ENCODE data around the gene CITED2.
A peak's percentile ranks its signal among the peaks of the same experiment; 100 is the strongest.

CITED2 gene

GRCh38 chr6:139323511-139324300 lies 50.7 kb downstream of the CITED2 start:
- peak overlapping the region; percentile 53 for H3K18ac ChIP-seq (ENCODE audit: low read length)
- H3K36me3 ChIP-seq (ENCODE audit: control insufficient read depth, insufficient read depth, low read length) = no peaks in the 10 kb centered on the region
- no peak overlapping the region for H3K4me3 ChIP-seq (ENCODE audit: low read length)
- no peaks in the 10 kb centered on the region for H3K27me3 ChIP-seq (ENCODE audit: insufficient read depth, low read length, poor library complexity)
- DNase-seq = peak; percentile 91
- no peak overlapping the region for H3K23ac ChIP-seq (ENCODE audit: low read length)
- H2BK5ac ChIP-seq (ENCODE audit: low read length) = no peak overlapping the region
- H3K4me2 ChIP-seq (ENCODE audit: low read length) = no peak overlapping the region
- no peak overlapping the region for H2BK120ac ChIP-seq (ENCODE audit: low read depth, low read length)
- H3K56ac ChIP-seq (ENCODE audit: low read length) = no peak overlapping the region
- no peak overlapping the region for H3K4ac ChIP-seq (ENCODE audit: low read depth, low read length)
- H3K79me2 ChIP-seq (ENCODE audit: control insufficient read depth, insufficient read depth, low read length) = no peaks in the 10 kb centered on the region
- no peak overlapping the region for H2AK5ac ChIP-seq (ENCODE audit: low read length)
- no peak overlapping the region for H2BK15ac ChIP-seq (replicated peaks; ENCODE audit: low read depth)
- no peak overlapping the region for H4K5ac ChIP-seq (ENCODE audit: low read length)
- WGBS (ENCODE audit: extremely low coverage, insufficient coverage, low lambda C conversion rate) = no CpG with 5 or more reads among the region's 21 CpGs
- no peak overlapping the region for H4K8ac ChIP-seq (ENCODE audit: low read depth, low read length)
- peaks cover 1% of the 10 kb centered on the region for H3K4me1 ChIP-seq (ENCODE audit: control insufficient read depth, low read depth, low read length)
- H3K9ac ChIP-seq (ENCODE audit: low read length) = no peak overlapping the region
- no peaks in the 10 kb centered on the region for H3K79me1 ChIP-seq (ENCODE audit: low read length)
- no peak overlapping the region for H3K27ac ChIP-seq (ENCODE audit: low read depth, low read length)

Data from mesendoderm (in vitro differentiated cells).